SK-N-SH treated with all-trans-retinoic acid at 6 μM for 48 hours (cell line): Measurements from ENCODE around the gene OLIG3.

ENCODE experiments used
- ATAC-seq: fragments of 200-7000 bp; cut with Tn5 transposase; 3 replicates; pipeline ENCODE4 v1.9.1; 2020; ENCODE audit warnings: mild to moderate bottlenecking, moderate library complexity
- ARNTL ChIP-seq: fragments of 450-650 bp; formaldehyde crosslinking; IDR thresholded peaks from 2 replicates; pipeline ENCODE4 v1.5.0; 2020; ENCODE audit warnings: low read depth, mild to moderate bottlenecking, moderate library complexity, borderline replicate concordance
- CSDC2 ChIP-seq: fragments of 250-450 bp; sonication (Bioruptor Pico); IDR thresholded peaks from 2 replicates; pipeline ENCODE4 v1.5.0; 2020; ENCODE audit warnings: mild to moderate bottlenecking, moderate library complexity
- ESRRG ChIP-seq: fragments of 250-450 bp; sonication (Bioruptor Pico); IDR thresholded peaks from 2 replicates; pipeline ENCODE4 v1.6.1; 2021; ENCODE audit warnings: mild to moderate bottlenecking
- GLIS3 ChIP-seq: fragments of 250-450 bp; sonication (Bioruptor Pico); IDR thresholded peaks from 2 replicates; pipeline ENCODE4 v1.5.0; 2020; ENCODE audit warnings: mild to moderate bottlenecking, moderate library complexity
- ISL1 ChIP-seq: fragments of 250-450 bp; sonication (Bioruptor Pico); IDR thresholded peaks from 2 replicates; pipeline ENCODE4 v2.1.2; 2022; ENCODE audit warnings: mild to moderate bottlenecking, moderate library complexity
- OSR1 ChIP-seq: fragments of 250-450 bp; sonication (Bioruptor Pico); IDR thresholded peaks from 2 replicates; pipeline ENCODE4 v1.8.0; 2022; ENCODE audit warnings: moderate library complexity, mild to moderate bottlenecking, inconsistent platforms
- PATZ1 ChIP-seq: fragments of 250-450 bp; sonication (Bioruptor Pico); IDR thresholded peaks from 2 replicates; pipeline ENCODE4 v1.8.0; 2020; ENCODE audit warnings: mild to moderate bottlenecking, moderate library complexity, borderline replicate concordance
- POU6F1 ChIP-seq: fragments of 250-450 bp; sonication (Bioruptor Pico); IDR thresholded peaks from 2 replicates; pipeline ENCODE4 v1.8.0; 2021; ENCODE audit warnings: low read depth, mild to moderate bottlenecking, moderate library complexity, borderline replicate concordance
- PPARA ChIP-seq: fragments of 250-450 bp; sonication (Bioruptor Pico); IDR thresholded peaks from 2 replicates; pipeline ENCODE4 v1.5.0; 2020; ENCODE audit warnings: mild to moderate bottlenecking, borderline replicate concordance
- RARB ChIP-seq: fragments of 250-450 bp; sonication (Bioruptor Pico); IDR thresholded peaks from 2 replicates; pipeline ENCODE4 v1.8.0; 2021; ENCODE audit warnings: mild to moderate bottlenecking, moderate library complexity
- SNAI2 ChIP-seq: fragments of 250-450 bp; sonication (Bioruptor Pico); IDR thresholded peaks from 2 replicates; pipeline ENCODE4 v1.5.0; 2020; ENCODE audit warnings: mild to moderate bottlenecking, moderate library complexity
- TCF4 ChIP-seq: fragments of 250-450 bp; sonication (Bioruptor Pico); IDR thresholded peaks from 2 replicates; pipeline ENCODE4 v1.8.0; 2021; ENCODE audit warnings: mild to moderate bottlenecking, moderate library complexity, borderline replicate concordance
- TOX ChIP-seq: fragments of 250-450 bp; sonication (Bioruptor Pico); IDR thresholded peaks from 2 replicates; pipeline ENCODE4 v1.8.0; 2021; ENCODE audit warnings: mild to moderate bottlenecking, moderate library complexity, borderline replicate concordance
- ZFP3 ChIP-seq: fragments of 250-450 bp; sonication (Bioruptor Pico); IDR thresholded peaks from 2 replicates; pipeline ENCODE4 v1.5.0; 2020; ENCODE audit warnings: mild to moderate bottlenecking, moderate library complexity
- ZNF565 ChIP-seq: fragments of 450-650 bp; formaldehyde crosslinking; conservative IDR thresholded peaks from 2 replicates; pipeline ENCODE4 v1.5.0; 2020; ENCODE audit warnings: low read depth, mild to moderate bottlenecking, moderate library complexity
- ZNF70 ChIP-seq: fragments of 450-650 bp; formaldehyde crosslinking; IDR thresholded peaks from 2 replicates; pipeline ENCODE4 v1.5.0; 2020; ENCODE audit warnings: mild to moderate bottlenecking, moderate library complexity
- ZNF8 ChIP-seq: fragments of 450-650 bp; formaldehyde crosslinking; IDR thresholded peaks from 2 replicates; pipeline ENCODE4 v1.5.0; 2020; ENCODE audit warnings: mild to moderate bottlenecking, moderate library complexity
- TF ChIP-seq, protein P1 (sequence below): fragments of 250-450 bp; sonication (Bioruptor Pico); IDR thresholded peaks from 2 replicates; pipeline ENCODE4 v1.5.1; 2021; ENCODE audit warnings: mild to moderate bottlenecking, moderate library complexity
- TF ChIP-seq, protein P2 (sequence below): fragments of 250-450 bp; sonication (Bioruptor Pico); IDR thresholded peaks from 2 replicates; pipeline ENCODE4 v1.5.1; 2020; ENCODE audit warnings: low read depth, mild to moderate bottlenecking, moderate library complexity

OLIG3 gene

DNA sequence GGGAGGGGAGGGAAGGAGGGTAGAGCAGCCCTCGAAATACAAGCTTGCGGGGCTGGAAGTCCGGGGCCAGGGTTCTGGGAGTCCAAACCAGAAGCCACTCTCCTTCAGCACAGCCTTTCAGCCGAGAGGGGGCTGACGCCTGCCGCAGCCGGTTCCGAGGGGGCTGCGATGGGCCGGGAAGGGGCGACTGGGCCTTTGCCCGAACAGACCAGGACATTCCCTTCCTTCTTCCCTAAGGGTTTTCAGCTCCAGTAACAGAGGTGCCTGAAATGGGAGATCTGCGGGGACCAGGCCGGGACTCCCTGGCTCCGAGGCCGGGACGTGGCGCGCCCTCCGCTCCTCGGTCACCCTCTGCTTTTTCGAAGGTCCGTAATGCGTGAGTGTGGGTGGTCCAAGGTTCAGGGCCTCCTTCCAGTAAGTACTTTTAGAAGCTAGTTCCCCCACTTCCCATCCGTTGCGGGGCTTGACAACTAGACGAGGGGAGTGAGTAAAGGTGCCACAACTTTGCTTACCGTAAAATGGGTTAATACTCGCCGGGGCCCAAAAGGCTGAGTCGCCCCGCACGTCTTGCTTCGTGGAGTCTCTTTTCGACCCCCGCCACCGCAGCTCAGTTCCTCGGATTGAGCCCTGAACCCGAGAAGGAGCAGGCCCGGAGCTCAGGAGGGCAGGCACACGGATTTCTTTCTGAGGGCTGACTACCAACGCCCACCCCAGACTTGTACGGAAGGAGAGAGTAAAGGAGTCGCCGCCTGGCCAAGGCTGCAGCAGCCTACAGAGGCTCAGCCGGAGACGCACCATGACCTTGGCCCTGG, 2.9 kb upstream of the OLIG3 start:
- no peak for TF ChIP-seq PATZ1 (CRISPR knock-in tag)
- no peak for TF ChIP-seq ZNF70 (CRISPR knock-in tag)
- TF ChIP-seq RARB (CRISPR knock-in tag) = no peak
- TF ChIP-seq PPARA (CRISPR knock-in tag) = no peak
- TF ChIP-seq, protein P1, sequence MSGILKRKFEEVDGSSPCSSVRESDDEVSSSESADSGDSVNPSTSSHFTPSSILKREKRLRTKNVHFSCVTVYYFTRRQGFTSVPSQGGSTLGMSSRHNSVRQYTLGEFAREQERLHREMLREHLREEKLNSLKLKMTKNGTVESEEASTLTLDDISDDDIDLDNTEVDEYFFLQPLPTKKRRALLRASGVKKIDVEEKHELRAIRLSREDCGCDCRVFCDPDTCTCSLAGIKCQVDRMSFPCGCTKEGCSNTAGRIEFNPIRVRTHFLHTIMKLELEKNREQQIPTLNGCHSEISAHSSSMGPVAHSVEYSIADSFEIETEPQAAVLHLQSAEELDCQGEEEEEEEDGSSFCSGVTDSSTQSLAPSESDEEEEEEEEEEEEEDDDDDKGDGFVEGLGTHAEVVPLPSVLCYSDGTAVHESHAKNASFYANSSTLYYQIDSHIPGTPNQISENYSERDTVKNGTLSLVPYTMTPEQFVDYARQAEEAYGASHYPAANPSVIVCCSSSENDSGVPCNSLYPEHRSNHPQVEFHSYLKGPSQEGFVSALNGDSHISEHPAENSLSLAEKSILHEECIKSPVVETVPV (CRISPR knock-in tag) = no peak
- TF ChIP-seq ARNTL = no peak
- TF ChIP-seq OSR1 (CRISPR knock-in tag) = no peak
- ATAC-seq = peak; percentile 17; the same call in 1 of the 3 replicates

DNA sequence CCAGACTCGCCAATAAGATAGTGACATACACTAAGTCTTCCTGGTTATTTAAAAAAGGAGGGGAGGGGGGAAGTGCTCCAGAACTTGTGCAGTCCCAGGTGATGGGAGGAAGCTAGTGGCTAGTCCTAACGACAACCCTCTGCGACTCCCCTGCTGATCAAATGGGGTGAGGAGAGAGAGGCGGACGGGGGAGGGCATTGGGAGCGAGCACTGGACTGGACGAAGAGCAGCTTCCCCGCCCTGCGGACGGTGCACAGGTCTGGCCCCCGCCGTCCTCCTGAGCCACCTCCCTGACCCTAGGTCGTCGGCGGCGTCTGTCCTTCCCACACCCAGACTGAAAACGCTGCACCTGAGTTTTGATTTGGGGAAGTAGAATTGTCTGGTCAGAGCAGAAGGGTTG, 2.2 kb upstream of the OLIG3 start:
- TF ChIP-seq POU6F1 (CRISPR knock-in tag) (no peak), ARNTL (no peak), ESRRG (CRISPR knock-in tag) (no peak), PPARA (CRISPR knock-in tag) (no peak), TOX (CRISPR knock-in tag) (no peak)
- ATAC-seq = no peak

DNA sequence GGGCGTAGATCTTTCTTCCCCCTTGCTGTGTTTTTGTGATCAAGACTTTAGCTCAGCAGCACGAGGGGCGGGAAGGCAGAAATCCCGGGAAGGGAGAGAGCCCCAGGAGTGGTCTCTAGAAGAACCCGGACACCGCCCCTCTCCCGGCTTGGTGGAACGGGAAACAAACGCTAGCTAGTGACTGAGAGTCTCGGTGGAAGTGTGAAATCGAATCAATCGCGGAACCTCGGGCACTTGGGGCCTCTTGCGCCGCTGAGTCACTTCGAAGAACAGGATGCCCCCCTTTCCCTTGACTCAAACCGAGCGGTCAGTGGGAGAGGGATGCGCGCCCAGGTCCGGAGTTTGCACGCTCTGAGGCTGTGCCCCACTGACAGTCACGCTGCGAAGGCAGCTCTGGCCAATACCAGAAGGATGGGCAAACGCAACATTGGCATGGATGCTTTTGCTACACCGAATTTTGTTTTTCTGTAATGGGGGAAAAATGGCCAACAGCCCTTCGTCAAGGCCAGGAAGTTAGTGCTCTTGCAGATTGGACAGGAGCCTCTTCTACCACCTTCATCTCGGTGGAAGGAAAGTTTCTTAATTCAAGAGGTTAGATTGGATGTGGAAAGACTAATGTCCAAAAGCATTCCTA, 1.6 kb upstream of the OLIG3 start:
- no peak for TF ChIP-seq ESRRG (CRISPR knock-in tag)
- TF ChIP-seq POU6F1 (CRISPR knock-in tag) = no peak
- no peak for TF ChIP-seq OSR1 (CRISPR knock-in tag)
- no peak for TF ChIP-seq TCF4 (CRISPR knock-in tag)
- TF ChIP-seq TOX (CRISPR knock-in tag) = no peak
- no peak for TF ChIP-seq ISL1
- ATAC-seq = no peak

GRCh38 chr6:137494988-137495702, 951 bp upstream of the OLIG3 start:
- ATAC-seq = no peak
- TF ChIP-seq, protein P2, sequence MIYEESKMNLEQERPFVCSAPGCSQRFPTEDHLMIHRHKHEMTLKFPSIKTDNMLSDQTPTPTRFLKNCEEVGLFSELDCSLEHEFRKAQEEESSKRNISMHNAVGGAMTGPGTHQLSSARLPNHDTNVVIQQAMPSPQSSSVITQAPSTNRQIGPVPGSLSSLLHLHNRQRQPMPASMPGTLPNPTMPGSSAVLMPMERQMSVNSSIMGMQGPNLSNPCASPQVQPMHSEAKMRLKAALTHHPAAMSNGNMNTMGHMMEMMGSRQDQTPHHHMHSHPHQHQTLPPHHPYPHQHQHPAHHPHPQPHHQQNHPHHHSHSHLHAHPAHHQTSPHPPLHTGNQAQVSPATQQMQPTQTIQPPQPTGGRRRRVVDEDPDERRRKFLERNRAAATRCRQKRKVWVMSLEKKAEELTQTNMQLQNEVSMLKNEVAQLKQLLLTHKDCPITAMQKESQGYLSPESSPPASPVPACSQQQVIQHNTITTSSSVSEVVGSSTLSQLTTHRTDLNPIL (CRISPR knock-in tag) = no peak
- TF ChIP-seq GLIS3 (CRISPR knock-in tag) (no peak), ZNF565 (CRISPR knock-in tag) (no peak), OSR1 (CRISPR knock-in tag) (no peak), ESRRG (CRISPR knock-in tag) (no peak), SNAI2 (CRISPR knock-in tag) (no peak), TCF4 (CRISPR knock-in tag) (no peak), PPARA (CRISPR knock-in tag) (no peak), ZFP3 (CRISPR knock-in tag) (no peak), CSDC2 (CRISPR knock-in tag) (no peak), ISL1 (no peak), TOX (CRISPR knock-in tag) (no peak), ZNF8 (CRISPR knock-in tag) (no peak), ARNTL (no peak), RARB (CRISPR knock-in tag) (no peak)
- TF ChIP-seq, protein P1 (CRISPR knock-in tag) = no peak
